Neural progenitor cell (in vitro differentiated cells): Measurements from ENCODE around the gene CPN2.

Experiments
- CTCF ChIP-seq: fragments of 200-600 bp; sonication (generic); IDR thresholded peaks from 2 replicates; pipeline ENCODE4 v1.5.1; 2017; ENCODE audit warnings: antibody characterized with exemption, mild to moderate bottlenecking
- EZH2phosphoT487 ChIP-seq: fragments of 200-600 bp; sonication (generic); IDR thresholded peaks from 2 replicates; pipeline ENCODE4 v1.6.1; 2017; ENCODE audit warnings: antibody characterized with exemption

DNA sequence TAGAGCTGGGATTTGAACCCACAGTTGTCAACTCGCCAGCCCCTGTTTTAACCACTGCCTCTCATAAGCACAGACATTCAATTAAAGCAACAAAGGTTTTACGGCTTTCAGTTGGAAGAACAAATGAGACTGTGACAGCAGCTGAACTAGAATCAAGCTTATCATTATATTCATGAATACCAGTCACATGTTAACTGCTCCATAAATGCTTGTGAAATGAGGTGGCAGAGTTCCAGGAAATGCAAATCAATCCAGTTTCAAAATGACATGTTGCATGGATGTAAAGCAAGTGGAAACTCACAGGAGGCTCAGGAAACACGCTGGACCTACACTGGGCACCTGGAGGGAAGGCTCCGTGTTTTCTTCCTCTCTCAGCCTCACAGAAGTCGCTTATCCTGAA is 44.1 kb upstream of the CPN2 start:
- no peak for TF ChIP-seq CTCF
- TF ChIP-seq EZH2phosphoT487, result no peak
